GM12878 (cell line): Measurements from ENCODE around the gene SPDYE11. TPM values are rescaled to one million over a fixed set of nuclear protein-coding genes. Genes with fewer than 3 reads are reported as not detected.
"Not testable (repeated sequence)": the region's sequence is repeated elsewhere in the genome, so short reads cannot be mapped to it uniquely, and the experiment has no call there.

Experiments used
- ATAC-seq: fragments of 200-7000 bp; cut with Tn5 transposase; 3 replicates; pipeline ENCODE4 v1.9.1; 2020; ENCODE audit warnings: mild to moderate bottlenecking, moderate library complexity
- Bru-seq: library from RNA; stranded (reverse); fragments of 400-500 nt; gene quantifications from one replicate; lab custom pipeline; 2021; lab: Mats Ljungman, UMichigan
- BruChase-seq, 2 experiments: library from RNA; stranded (reverse); fragments of 400-500 nt; gene quantifications; one replicate each; lab custom pipeline; 2021; lab: Mats Ljungman, UMichigan
- BruUV-seq: library from RNA; stranded (reverse); fragments of 400-500 nt; replicated peaks from 2 replicates; lab custom pipeline; 2021; lab: Mats Ljungman, UMichigan
- CTCF ChIA-PET: fragments of 300-600 bp; sonication (Branson Sonifier 250); formaldehyde crosslinking; extraction: SDS; loops from one replicate; lab custom pipeline; 2021; ENCODE audit warnings: inconsistent platforms; lab: Yijun Ruan, JAX
- POLR2A ChIA-PET: fragments of 350-600 bp; formaldehyde crosslinking; extraction: SDS; loops from one replicate; lab custom pipeline; 2021; ENCODE audit warnings: inconsistent platforms; lab: Charles Lee
- RAD21 ChIA-PET: fragments of 300-600 bp; sonication (Branson Sonifier 250); formaldehyde crosslinking; loops from one replicate; lab custom pipeline; 2023; ENCODE audit warnings: antibody characterized with exemption; ENCODE audit not compliant: unreplicated experiment; lab: Charles Lee
- SMC1A ChIA-PET: fragments of 300-600 bp; sonication (Branson Sonifier 250); formaldehyde crosslinking; loops from one replicate; lab custom pipeline; 2023; ENCODE audit not compliant: unreplicated experiment, uncharacterized antibody; lab: Charles Lee
- DNase-seq: peaks from one replicate; pipeline ENCODE4 v3.0.0-alpha.2; 2011; ENCODE audit warnings: low read depth, low spot score
- FAIRE-seq: peaks from 3 replicates; lab custom pipeline; 2011; peaks lifted over from hg19 to GRCh38; lab: Jason Lieb, UNC
- H2AFZ ChIP-seq: 2 replicates; pipeline ENCODE4 v1.6.0; 2011; ENCODE audit warnings: low read depth, low read length, control low read depth; ENCODE audit not compliant: control insufficient read depth
- H3K27ac ChIP-seq: 2 replicates; pipeline ENCODE4 v1.5.1; 2011; ENCODE audit warnings: control low read depth; ENCODE audit not compliant: control insufficient read depth, insufficient read depth
- H3K27me3 ChIP-seq, 2 experiments: replicated peaks in 1 of 2; 2 replicates each; pipeline versions ENCODE4 v1.6.0 to v1.6.1; 2011; ENCODE audit warnings: low read length in 1 of 2; ENCODE audit not compliant: control insufficient read depth in 2 of 2, insufficient read depth in 2 of 2
- H3K36me3 ChIP-seq, 2 experiments: 2 replicates each; pipeline ENCODE4 v1.5.1; 2011; ENCODE audit warnings: low read length in 1 of 2; ENCODE audit not compliant: control insufficient read depth in 2 of 2, insufficient read depth in 2 of 2
- H3K4me1 ChIP-seq: 2 replicates; pipeline ENCODE4 v1.6.1; 2011; ENCODE audit warnings: mild to moderate bottlenecking, low read length, moderate library complexity, mixed read lengths; ENCODE audit not compliant: control insufficient read depth, insufficient read depth
- H3K4me2 ChIP-seq: 2 replicates; pipeline ENCODE4 v1.6.0; 2011; ENCODE audit warnings: control low read depth; ENCODE audit not compliant: control insufficient read depth, insufficient read depth
- H3K4me3 ChIP-seq: fragments of 200-600 bp; sonication (generic); 2 replicates; pipeline ENCODE4 v1.5.1; 2016
- H3K79me2 ChIP-seq: 2 replicates; pipeline ENCODE4 v1.6.0; 2011; ENCODE audit warnings: low read length; ENCODE audit not compliant: control insufficient read depth, insufficient read depth
- H3K9ac ChIP-seq: 2 replicates; pipeline ENCODE4 v1.8.0; 2011; ENCODE audit warnings: low read length, control low read depth, mixed read lengths; ENCODE audit not compliant: control insufficient read depth, insufficient read depth
- H3K9me3 ChIP-seq: replicated peaks from 3 replicates; pipeline ENCODE4 v1.5.1; 2011; ENCODE audit warnings: mild to moderate bottlenecking, low read length; ENCODE audit not compliant: control insufficient read depth, insufficient read depth
- H4K20me1 ChIP-seq: 2 replicates; pipeline ENCODE4 v1.6.0; 2011; ENCODE audit not compliant: control insufficient read depth, insufficient read depth
- WGBS: methylation state at CpG from one replicate; pipeline ENCODE4 v1.1.6; 2016; ENCODE audit warnings: low lambda C conversion rate; ENCODE audit not compliant: insufficient replicate concordance, insufficient coverage; ENCODE audit errors: missing lambda C conversion rate; 5-methylcytosine and 5-hydroxymethylcytosine counted together
- in situ Hi-C: fragments of 300-500 bp; cut with MboI; formaldehyde crosslinking; loops from 9 replicates; pipeline ENCODE4 v1.14.3; 2018; ENCODE audit warnings: mixed read lengths
- intact Hi-C: fragments of 100-400 bp; cut with micrococcal nuclease; formaldehyde crosslinking; loops from one replicate; pipeline ENCODE4 v1.14.2; 2022; ENCODE audit not compliant: unreplicated experiment
- long read RNA-seq, 2 experiments: library from polyadenylated mRNA; unstranded; transcript quantifications; one replicate each; pipeline ENCODE4 v2.0.0, GENCODE V29; 2019 to 2020
- polyA minus RNA-seq, 3 experiments: library from RNA; depleted of rRNA, polyadenylated mRNA; stranded (reverse); fragments of >200 nt; gene quantifications; 2 replicates each; pipeline ENCODE4 v1.2.3, GENCODE V29; 2011
- polyA plus RNA-seq, 11 experiments: library from polyadenylated mRNA; depleted of rRNA in 4 of 11; unstranded in 6 of 11; stranded (reverse) in 5 of 11; fragments of >200 nt; fragmentation: Nextera tagmentation in 4 of 11; fragmentation: Illumina TruSeq in 1 of 11; extraction: Ambion mirVana in 4 of 11; extraction: Trizol in 1 of 11; gene quantifications; 1 replicate in 1 of 11; 2 replicates in 10 of 11; pipeline versions ENCODE4 v1.2.1 to v1.2.3, GENCODE V29; 2011 to 2016; ENCODE audit warnings: inconsistent platforms in 2 of 11, missing spikeins in 2 of 11, low read depth in 1 of 11
- total RNA-seq, 4 experiments: library from RNA; depleted of rRNA in 3 of 4; stranded (reverse); fragments of >200 nt in 3 of 4; fragmentation: Illumina TruSeq in 1 of 4; extraction: Trizol in 1 of 4; gene quantifications; 2 replicates each; pipeline versions ENCODE4 v1.2.1 to v1.2.3, GENCODE V29; 2013 to 2021

The SPDYE11 gene
- 0.27 TPM in 1 of 2 replicates, not detected in the other for total RNA-seq (2013; cell fraction: nucleolus; rRNA removed)
- not detected in 2 replicates for total RNA-seq (2014; rRNA removed)
- not detected in 2 replicates for total RNA-seq (2014; rRNA removed; fragmentation: Illumina TruSeq; extraction: Trizol)
- total RNA-seq (2021), result not detected in 2 replicates
- polyA plus RNA-seq (2011; ENCODE audit: low read depth), result 0.38 TPM
- polyA plus RNA-seq (2011; rRNA removed), result not detected in 2 replicates
- polyA plus RNA-seq (2011; cell fraction: cytosol; rRNA removed), result not detected in 2 replicates
- polyA plus RNA-seq (2011; cell fraction: nucleus; rRNA removed), result not detected in 2 replicates
- polyA plus RNA-seq (2012), result 0.27 and 0.32 TPM in 2 replicates
- polyA plus RNA-seq (2014; fragmentation: Illumina TruSeq; extraction: Trizol), result not detected in 2 replicates
- polyA plus RNA-seq (2014; fragmentation: Nextera tagmentation; extraction: Ambion mirVana), result under 1 TPM; 0.09 to 0.61 TPM
- 0.04 TPM in 1 of 2 replicates, not detected in the other for polyA plus RNA-seq (2014; rRNA removed)
- polyA plus RNA-seq (2016; fragmentation: Nextera tagmentation; extraction: Ambion mirVana), result 1 to 10 TPM; 1.8 TPM
- polyA minus RNA-seq (2011; rRNA and poly(A)+ RNA removed), result not detected in 2 replicates
- not detected in 2 replicates for polyA minus RNA-seq (2011; cell fraction: cytosol; rRNA and poly(A)+ RNA removed)
- polyA minus RNA-seq (2011; cell fraction: nucleus; rRNA and poly(A)+ RNA removed), result not detected in 2 replicates
- not detected for Bru-seq, nascent RNA
- not detected for BruChase-seq, experiment 1, labeled RNA remaining after a 6-hour chase
- BruChase-seq, experiment 2, labeled RNA remaining after a 2-hour chase, result not detected
- long read RNA-seq, experiment 1, result 0 reads
- long read RNA-seq, experiment 2, result 0 reads

- CTCF ChIA-PET, BruUV-seq, SMC1A ChIA-PET: not testable (repeated sequence)
Observed at GRCh38 chr7:73057811-73058210, at the start of gene SPDYE11. Gene SPDYE11 (minus strand): TSS chr7:73057911. CDS start chr7:73056111, 1,800 bp downstream.

GRCh38 chr7:73085938-73086337, 28.2 kb upstream of the SPDYE11 start, which contains the start of gene SPDYE9:
Gene SPDYE9 (minus strand): TSS chr7:73086038. CDS start chr7:73084238, 1,800 bp downstream.
- H3K79me2 ChIP-seq, H3K27me3 ChIP-seq, ATAC-seq, H3K4me3 ChIP-seq, intact Hi-C loops, H3K9me3 ChIP-seq, RAD21 ChIA-PET, H3K4me1 ChIP-seq, DNase-seq, H2AFZ ChIP-seq, POLR2A ChIA-PET, H3K27ac ChIP-seq, H3K36me3 ChIP-seq, FAIRE-seq, SMC1A ChIA-PET, H3K9ac ChIP-seq, H3K4me2 ChIP-seq, H4K20me1 ChIP-seq, in situ Hi-C loops, CTCF ChIA-PET, BruUV-seq: not testable (repeated sequence)
- WGBS, result 100% methylated on average over 2 of the region's 8 CpGs

More at GRCh38 chr7:73057811-73058210, at the start of gene SPDYE11:
- intact Hi-C loops, H3K9me3 ChIP-seq, H3K27me3 ChIP-seq, FAIRE-seq, H3K4me1 ChIP-seq, DNase-seq, H3K36me3 ChIP-seq, H3K9ac ChIP-seq, H3K27ac ChIP-seq, H3K4me3 ChIP-seq, H4K20me1 ChIP-seq, RAD21 ChIA-PET, ATAC-seq, H3K4me2 ChIP-seq, in situ Hi-C loops, POLR2A ChIA-PET, H2AFZ ChIP-seq, H3K79me2 ChIP-seq: not testable (repeated sequence)
- WGBS, result no CpG with 5 or more reads among the region's 8 CpGs

- H4K20me1 ChIP-seq, in situ Hi-C loops, H2AFZ ChIP-seq, H3K9me3 ChIP-seq, DNase-seq, ATAC-seq, SMC1A ChIA-PET, H3K4me2 ChIP-seq, BruUV-seq, RAD21 ChIA-PET, H3K27ac ChIP-seq, FAIRE-seq, H3K27me3 ChIP-seq, CTCF ChIA-PET, H3K36me3 ChIP-seq, H3K79me2 ChIP-seq, POLR2A ChIA-PET, H3K9ac ChIP-seq, H3K4me1 ChIP-seq, intact Hi-C loops, H3K4me3 ChIP-seq: not testable (repeated sequence)
- no CpG with 5 or more reads among the region's 8 CpGs for WGBS
Observed at GRCh38 chr7:73029666-73030065, 28.0 kb downstream of the SPDYE11 start, which contains the start of gene SPDYE8. Gene SPDYE8 (minus strand): TSS chr7:73029766. CDS start chr7:73027966, 1,800 bp downstream.
